GM18519 (cell line): ENCODE measurements around the gene KLK14.

Source experiments
- ATAC-seq: cut with Tn5 transposase; IDR thresholded peaks from one replicate; pipeline ENCODE4 v1.9.1; 2021; ENCODE audit warnings: mild to moderate bottlenecking, moderate library complexity; ENCODE audit not compliant: unreplicated experiment, low FRiP score

KLK14 gene

DNA sequence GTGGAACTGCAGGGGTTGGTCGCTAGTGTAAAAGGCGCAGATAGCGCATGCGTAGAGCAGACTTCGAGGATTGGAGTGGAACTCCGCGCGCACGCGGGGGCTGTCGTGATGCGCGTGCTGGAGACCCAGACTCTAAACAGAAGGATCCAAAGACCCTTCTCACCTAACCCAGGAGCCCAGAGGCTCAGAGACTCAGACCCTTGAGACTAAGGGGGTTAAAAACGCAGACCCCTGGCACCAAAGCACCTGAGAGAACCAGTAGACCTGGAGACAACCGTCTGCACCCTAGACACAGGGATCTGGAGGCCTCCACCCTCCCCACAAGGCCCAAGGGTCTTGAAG lies 26.1 kb upstream of the KLK14 start:
- no peak for ATAC-seq

DNA sequence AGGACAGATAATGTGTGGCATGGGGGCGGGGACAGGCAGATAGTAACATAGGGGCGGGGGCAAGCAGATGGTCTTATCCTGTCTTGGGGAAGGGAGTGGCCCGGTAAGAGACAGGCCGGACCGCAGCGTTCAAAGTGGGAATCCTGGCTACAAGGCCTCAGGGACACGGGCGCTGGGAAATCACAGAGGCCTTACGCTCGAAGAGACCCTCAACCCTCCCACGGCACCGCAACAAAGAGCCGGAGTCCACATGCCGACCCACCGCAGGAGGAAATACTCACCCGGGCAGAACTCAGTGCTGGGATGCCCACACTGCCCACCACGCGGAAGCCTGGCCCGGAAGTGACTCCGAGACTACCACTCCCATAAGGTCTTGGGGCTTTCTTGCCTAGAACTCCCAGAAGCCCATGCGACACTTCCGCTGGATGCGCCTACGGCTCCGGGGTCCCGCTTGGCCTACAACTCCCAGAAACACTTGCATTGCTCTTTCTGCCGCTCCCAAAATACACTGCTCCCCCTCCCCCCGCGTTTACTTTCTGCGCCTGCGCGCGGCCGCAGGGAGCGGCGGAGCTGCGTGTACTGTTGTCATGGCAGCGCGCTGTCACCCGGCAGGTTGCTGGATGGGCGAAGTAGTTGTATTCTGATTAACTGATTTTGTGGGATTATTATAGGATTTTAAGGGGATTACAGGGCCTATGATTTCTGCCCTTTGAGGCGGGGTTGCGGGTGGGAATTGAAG lies 25.5 kb upstream of the KLK14 start, which contains the start of gene CTU1:
Gene CTU1 (minus strand): TSS at position 344 of the 739 bp plus-strand sequence. CDS start 3,840 bp downstream, outside the sequence.
- peak; percentile 85 for ATAC-seq

DNA sequence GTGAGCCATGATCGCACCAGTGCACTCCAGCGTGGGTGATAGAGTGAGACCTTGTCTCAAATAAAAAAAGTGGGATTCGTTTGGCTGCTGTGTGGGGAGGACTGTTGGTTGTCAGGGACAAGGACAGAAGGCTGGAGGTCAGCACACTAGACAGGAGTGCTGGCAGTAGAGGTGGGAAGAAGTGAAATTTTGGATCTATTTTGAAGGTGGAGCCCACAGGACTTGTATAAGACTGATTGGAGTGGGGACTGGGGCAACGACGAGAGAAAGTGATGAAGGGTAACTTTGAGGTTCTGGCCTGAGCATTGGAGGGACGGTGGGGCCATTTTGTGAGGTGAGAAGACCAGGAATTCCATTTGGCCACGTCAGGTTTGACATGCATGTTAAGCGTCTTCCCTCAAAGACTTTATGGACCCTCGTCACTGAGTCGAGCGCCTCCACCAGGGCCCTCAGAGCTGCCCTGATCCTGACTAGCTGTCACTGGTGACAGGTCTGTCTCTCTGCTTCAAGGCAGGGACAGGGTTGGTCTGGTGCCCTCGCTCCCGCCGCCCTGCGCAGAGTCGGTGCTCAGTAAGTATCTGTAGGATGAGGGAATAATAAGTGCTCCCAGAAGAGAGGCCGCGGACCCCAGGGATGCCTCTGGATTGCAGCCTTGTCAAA lies 24.8 kb upstream of the KLK14 start:
- no peak for ATAC-seq

DNA sequence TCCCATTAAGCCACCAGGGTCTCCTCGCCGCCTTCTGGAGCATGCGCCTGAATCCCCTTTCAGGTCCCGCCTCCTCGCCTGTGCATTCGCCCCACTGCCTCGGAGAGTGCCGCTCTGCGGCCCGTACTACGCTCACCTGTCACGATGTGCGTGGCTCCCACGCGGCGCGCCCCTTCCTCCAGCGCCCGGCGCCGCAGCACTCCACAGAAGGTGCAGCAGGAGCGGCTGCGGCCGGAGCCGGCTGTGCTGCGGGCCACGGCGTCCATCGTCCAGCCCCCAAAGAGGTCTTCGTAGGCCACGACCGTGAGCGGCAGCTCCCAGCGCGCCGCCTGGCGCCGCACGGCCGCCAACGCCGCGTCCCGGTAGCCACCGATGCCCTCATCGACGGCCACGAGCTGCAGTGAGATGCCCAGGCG lies 21.2 kb upstream of the KLK14 start:
- no peak for ATAC-seq

DNA sequence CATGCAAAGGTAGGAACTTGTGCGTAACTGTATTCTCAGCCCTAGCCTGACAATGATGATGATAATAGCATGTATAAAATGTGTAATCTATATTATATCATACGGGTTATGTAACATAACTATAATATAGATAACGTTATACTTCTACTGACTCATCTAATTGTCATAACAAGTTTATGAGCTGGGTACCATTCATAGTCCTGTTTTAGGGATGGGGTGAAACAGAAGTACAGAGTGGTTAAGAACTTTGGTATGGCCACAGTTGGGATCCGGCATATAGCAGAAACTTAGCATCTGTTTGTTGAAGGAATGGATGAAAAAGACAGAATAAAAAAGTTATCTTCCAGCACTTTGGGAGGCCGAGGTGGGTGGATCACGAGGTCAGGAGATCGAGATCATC lies 20.3 kb upstream of the KLK14 start:
- no peak for ATAC-seq

DNA sequence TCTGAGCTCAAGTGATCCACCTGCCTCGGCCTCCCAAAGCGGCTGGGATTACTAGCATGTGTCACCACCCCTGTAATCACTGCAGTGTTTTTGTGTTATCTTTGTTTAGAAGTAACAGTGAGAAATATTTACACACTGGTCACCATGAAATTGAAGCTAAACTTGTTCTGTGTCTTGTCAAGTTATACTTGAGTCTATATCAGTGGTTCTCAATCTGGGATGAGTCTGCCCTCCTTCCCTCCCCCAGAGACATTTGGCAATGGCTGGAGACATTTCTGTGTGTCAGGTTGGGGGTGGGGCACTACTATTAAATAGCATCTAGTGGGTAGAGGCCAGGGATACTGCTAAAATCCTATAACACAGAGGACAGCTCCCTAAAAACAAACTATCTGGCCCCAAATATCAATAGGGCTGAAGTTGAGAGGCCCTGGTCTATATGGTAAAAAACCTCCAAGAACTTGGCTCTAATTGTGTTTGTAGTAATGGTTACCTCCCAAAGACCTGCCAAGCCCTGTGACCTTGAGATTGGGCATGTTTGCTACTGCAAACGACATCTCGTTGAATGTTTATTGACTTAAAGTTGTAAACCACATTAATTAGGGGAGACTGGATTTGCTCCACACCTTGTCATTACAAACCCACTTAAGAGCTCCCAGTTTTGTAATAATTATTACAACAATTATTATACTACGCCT lies 18.6 kb upstream of the KLK14 start:
- no peak for ATAC-seq

DNA sequence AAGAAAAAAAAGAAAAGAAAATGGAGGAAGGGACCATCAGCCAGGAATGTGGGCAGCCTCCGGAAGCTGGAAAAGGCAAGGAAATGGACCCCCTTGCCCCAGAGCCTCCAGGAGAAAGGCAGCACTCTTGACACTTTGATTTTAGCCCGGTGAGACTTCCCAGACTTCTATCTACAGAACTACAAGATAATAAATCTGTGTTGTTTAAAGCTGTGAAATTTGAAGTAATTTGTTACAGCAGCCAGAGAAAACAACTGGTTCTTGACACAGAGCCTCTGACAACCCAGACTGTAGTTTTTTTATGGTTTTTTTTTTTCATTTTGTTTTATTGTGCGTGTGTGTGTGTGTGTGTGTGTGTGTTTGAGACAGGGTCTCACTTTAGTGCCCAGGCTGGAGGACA lies 17.9 kb upstream of the KLK14 start:
- ATAC-seq: no peak

DNA sequence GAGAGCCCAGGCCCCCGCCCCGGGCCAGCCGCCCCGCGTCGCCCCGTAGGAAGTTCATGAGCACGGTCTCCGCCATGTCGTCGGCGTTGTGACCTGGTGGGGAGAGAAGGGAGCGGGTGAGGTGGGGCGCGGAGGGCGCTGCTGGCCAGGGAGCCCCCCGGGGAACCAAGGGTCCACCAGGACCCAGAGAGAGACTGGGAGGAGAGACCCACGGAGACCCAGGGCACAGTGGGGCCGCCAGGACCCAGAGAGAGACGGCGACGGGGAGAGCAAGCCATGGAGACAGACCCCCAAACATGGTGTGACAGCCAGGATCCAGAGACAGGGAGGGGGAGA lies 16.3 kb upstream of the KLK14 start:
- no peak for ATAC-seq

DNA sequence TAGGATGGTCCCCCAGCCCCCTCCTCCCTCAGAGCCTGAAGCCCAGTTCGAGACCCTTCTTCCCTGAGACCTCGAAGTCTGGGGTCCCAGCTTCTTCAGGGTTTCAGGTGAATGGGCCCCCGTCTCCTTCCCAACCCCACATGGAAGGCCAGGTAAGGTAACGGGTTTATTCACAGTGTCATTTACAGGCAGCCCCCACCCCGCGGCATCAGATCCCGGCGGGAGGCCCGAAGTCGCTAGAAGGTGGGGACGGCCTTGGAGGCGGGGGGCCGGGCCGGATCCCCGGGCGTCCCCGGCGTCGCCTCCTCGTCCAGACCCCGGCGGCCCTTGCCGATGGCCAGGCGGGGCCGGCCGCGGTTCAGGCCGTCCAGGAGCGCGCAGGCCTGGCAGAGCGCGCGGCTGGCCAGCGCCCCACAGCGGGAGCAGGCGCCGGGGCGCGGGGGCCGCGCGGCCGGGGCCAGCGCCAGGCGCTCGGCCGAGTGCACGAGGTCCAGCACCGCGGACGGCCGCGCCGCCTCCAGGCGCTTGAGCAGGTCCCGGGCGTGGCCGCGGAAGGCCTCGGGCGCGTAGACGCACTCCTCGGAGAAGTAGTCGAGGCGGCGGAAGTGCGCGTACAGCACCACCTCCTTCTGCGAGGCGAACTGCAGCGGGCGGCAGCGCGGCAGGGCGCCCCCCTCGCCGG lies 15.8 kb upstream of the KLK14 start:
- no peak for ATAC-seq

DNA sequence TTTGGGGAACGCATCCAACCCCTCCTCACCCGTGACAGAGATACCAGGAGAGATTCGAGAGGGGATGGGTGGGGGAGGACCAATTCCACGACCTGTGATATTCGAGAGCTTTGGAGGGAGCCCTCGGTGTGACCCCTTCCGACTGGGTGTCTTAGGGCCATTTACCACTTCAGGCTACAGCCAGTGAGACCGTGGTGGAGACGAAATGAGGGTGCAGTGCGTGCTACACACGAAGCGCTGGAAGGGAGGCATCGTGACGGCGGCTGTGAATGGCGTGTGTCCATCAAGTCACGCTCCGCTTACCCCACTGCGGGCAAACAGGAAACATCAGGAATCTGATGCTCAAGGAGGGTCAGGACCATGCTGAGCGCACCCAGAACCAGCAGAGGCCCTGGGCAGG lies 15.1 kb upstream of the KLK14 start:
- no peak for ATAC-seq

DNA sequence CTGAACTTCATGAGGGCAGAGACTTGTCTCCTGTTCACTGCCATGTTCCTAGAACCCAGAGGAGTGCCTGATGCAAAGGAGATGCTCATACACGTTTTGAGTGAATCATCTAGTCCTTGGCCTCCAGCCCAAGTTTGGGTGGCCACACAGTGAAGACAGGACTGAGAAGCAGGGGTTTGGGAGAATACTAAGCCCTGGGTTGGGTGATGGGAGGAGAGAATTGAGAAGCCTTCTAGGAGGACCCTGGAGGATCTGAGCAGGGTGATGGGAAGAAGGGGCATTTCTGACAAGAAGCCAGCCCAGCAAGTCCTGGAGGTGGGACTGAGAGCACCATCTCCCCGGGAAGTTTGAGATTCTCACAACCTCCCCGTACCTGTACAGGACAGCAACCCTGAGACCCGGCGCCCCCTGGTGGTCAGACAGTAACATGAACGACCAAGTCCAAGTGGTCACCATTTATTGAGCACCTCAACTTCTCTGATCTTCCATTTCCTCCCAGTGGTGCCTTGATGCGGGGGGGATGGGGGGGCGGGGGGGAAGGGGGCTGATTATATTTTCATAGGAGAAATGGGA lies 14.6 kb upstream of the KLK14 start:
- no peak for ATAC-seq

DNA sequence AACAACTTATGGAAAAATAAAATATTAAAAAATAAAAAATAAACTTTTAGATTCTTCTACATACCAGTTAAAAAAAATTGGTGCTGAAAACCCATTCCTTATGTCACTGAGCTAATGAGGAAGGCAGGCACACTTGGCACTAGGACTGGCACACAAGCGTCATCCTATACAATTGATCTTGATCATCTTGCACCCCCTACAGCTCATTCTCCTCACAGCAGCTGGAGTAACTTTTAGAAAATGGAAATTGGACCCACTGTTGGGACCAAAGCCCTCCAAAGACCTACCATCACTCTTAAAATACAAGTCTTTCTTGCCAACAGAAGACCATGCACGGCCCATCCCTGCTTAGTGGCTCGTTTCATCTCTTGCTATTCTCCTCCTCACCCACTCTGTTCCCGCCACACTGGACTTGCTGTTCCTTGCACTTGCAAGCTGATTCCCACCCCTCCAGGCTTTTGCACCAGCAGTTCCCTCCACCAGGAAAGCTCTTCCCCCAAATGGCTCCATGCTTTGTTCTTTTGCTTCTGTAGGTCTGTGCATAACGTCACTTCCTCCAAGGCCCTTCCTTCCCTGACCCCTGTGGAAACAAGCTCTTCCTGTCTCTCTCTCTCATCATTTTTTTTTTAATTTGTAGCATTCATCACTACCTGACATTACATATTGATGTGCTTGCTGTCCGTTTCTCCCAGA lies 13.9 kb upstream of the KLK14 start:
- no peak for ATAC-seq

DNA sequence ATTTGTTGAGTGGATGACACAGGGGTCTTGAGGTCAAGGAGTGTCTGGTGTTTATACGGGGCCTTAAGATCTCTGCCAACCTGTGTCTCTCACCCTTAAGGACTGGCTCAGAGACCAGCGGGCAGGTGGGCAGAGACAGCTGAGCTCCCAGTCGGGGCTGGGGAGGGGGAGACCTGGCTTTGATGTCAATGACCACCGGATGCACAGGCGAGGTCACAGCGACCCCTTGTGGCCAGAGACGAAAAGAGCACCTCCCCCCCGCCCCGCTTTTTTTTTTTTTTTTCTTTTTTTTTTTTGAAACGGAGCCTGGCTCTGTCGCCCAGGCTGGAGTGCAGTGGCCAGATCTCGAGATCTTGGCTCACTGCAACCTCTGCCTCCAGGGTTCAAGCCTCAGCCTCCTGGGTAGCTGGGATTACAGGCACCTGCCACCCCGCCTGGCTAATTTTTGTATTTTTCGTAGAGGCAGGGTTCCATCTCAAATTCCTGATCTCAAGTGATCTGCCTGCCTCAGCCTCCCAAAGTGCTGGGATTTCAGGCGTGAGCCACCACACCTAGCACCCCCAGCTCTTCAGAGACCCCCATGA lies 12.1 kb upstream of the KLK14 start:
- no peak for ATAC-seq

DNA sequence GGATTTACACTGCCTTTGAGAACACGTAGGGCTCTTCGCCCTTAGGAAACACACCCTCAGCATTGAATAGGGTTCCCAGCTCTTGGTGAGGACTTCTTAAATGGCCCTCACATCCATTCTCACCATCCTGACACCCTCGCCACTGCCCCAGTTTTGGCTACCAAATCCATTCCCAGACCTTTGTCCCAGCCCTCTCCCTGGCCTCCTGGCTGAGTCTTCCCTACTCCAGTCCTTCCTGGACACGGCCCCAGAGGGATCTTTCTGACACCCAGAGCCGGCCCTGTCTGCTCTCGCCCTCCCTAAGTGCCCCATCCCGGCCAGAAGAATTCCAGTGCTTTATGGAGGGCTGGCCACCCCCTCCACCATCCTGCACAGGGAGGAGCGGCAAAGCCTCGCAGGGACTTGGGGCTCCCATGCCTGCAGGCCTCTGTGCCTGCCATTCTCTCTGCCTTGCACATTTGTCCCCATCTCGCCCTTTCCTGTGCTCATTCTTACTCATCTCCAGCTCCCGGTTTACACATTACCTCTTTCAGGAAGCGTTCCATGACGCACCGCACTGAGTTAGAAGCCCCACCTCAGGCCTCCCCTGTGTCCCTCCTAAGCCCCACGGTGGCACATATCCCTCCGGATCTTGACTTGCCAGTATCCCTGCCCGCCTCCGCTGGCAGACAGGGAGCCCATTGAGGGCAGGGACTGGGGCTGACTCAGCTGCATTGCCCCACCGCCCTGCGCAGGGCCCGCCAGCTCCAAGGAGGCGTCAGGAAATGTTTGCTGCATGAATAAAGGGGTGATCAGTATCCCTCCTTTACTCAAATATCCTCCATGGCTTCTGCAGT lies 11.0 kb upstream of the KLK14 start:
- ATAC-seq: no peak

DNA sequence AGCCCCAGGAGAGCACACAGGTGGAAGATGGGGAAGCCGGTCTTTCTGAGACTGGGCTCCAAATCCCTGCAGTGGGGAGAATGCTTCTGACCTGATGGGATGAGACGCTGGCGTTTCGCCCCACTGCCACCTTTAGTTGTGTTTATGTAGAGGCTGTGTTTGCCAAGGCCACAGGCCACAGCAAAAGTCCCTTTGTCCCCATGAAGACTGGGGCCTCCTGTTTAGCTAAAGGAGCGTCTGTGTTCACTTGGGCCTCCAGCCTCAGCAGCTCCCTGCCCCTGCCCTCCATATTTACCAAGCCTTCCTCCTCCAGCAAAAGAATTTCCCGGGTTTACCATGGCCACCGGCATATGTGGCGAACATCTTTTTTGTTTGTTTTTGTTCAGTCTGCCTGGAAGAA lies 10.4 kb upstream of the KLK14 start:
- ATAC-seq: no peak

DNA sequence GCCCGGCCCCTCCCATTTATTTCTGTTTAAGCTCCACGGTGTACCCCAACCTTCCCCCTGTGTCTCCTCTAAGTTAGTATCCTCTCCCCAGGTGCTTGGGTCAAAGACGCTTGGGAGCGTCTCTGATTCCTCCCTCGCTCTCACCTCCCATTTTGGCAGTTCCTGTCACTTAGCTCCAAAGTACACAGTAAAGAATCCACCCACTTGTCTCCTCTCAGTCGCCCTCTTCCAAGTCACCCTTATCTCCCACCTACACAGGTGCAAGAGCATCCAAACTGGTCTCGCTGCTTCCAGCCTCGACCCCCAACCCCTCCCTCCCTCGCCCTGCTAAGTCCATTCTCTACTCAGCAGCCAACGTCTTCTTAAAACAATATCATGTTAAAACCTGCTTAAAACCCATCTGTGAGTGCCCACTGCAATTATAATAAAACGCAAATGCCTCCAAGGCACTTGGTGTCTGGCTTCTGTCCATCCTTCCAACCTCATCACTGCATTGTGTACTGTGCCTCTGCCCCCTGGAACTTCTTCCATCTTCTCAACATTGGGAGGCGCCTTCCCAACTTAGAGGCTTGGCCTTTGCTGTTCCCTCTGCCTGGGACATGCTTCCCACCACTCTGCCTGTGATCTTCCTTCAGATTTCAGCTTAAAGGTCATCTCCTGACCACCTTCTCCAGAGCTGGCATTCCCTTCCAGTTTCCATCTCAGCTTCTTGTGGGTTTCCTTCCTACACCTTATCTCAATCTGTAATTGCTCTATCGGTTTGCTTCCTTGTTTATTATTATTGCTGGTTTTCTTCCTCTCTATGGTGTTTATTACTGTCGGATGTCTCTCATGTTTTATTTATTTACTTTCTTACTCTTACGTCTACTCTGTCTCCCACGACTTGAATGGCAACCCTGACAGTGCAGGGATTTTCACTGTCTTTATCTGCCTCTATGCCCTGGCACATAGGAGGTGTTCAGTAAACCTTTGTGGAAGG lies 9.5 kb upstream of the KLK14 start:
- no peak for ATAC-seq

DNA sequence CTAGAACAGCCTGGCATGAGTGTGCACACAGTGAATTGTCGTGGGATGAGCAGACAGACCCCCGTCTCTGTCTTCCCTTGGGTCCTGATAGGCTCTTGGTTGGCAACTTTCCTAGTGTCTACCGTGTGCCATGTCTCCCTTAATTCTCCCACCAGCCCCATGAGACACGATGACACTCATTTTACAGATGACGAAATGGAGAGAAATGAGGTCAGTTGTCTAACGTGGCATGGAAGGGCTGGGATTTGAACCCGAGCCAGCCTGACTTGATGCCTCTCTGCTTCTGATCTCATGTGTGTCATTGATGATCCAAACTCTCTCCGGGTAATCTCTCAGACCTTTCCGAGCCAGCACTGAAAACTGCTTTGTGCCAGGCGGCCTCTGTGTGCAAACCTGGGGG lies 8.4 kb upstream of the KLK14 start:
- no peak for ATAC-seq

DNA sequence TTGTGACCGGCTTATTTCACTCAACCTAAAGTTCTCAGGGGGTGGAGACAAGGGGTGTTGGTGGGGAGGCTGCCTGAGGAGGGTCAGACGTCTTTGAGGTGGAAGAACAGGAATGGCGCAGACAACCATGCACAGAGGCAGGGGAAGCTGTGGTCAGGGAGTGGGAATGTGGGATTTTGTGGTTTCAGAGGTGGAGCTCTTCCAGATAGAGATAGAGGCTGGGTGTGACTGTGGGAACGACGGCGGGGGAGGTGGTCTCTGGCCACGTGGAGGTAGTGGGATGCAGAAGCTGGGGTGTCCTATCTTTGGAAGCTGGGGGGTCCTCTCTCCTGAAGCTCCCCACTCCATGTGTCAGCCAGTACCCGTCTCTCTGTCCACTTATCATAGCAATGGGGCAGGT lies 7.8 kb upstream of the KLK14 start:
- ATAC-seq: no peak
